Measurements from ENCODE around the gene TMEM120B. TPM values are rescaled to one million over a fixed set of nuclear protein-coding genes. Genes with fewer than 3 reads are reported as not detected.

The TMEM120B gene
- total RNA-seq, 1 experiment from 2014 or later = 20.5 TPM

- TF ChIP-seq POLR2AphosphoS5 (IDR thresholded peaks at IDR 0.05; ENCODE audit: low read depth, low read length) = 0 out of 2 replicates have a peak, but pooled peaks have one; percentile 39
- TF ChIP-seq EGR1 (IDR thresholded peaks at IDR 0.05; ENCODE audit: low read depth) = no peak
- no TSS peak for BruUV-seq (replicated peaks)
- no peak for DNase-seq (ENCODE audit: low read depth, low spot score)
- H3K9me2 ChIP-seq (ENCODE audit: insufficient read depth) = no peaks in the 10 kb centered on the region
- ATAC-seq = peak; percentile 23
- peaks cover 73 to 99% of the 10 kb centered on the region in 2 experiments for H3K4me1 ChIP-seq (ENCODE audit: control insufficient read depth in 1 of 2, insufficient read depth in 2 of 2, low read length in 2 of 2)
- H3K4me2 ChIP-seq (ENCODE audit: low read length) = peak overlapping the region; percentile 63
- no peaks in the 10 kb centered on the region for H3K27me3 ChIP-seq (ENCODE audit: insufficient read depth, low read length)
- RAD21 ChIA-PET (ENCODE audit: low non-redundant PET in 1 of 2, low total read pairs in 2 of 2, uncharacterized antibody in 2 of 2, unreplicated experiment in 2 of 2) = interaction anchor here in 1 of 2 experiments (0.7 kb wide), 1 partner anchor 388 kb away, joined by 3 read pairs; no protein-coding TSS in a partner anchor
- no peaks in the 10 kb centered on the region for H3K9me3 ChIP-seq (ENCODE audit: control insufficient read depth in 1 of 2, insufficient read depth in 1 of 2, low read depth in 1 of 2, low read length in 2 of 2)
- intact Hi-C loops (cut with micrococcal nuclease) = loop anchor here (2.0 kb wide), 1 partner anchor 101 kb away; the partner anchor contains the start of gene PSMD9
- POLR2A ChIA-PET = interaction anchor here (0.6 to 6.9 kb wide), 4 partner anchors 8 to 720 kb away, joined by 3 to 33 read pairs (median 4); partner anchors contain the start of gene RHOF
- H3K79me2 ChIP-seq (ENCODE audit: insufficient read depth, low read length) = peaks cover 83% of the 10 kb centered on the region
- CTCF ChIA-PET = interaction anchor here (1.0 to 3.8 kb wide), 4 partner anchors 8 to 235 kb away, joined by 3 to 44 read pairs (median 14); partner anchors contain the start of genes PSMD9 and RHOF
- peak overlapping the region; percentile 98 for H3K27ac ChIP-seq (ENCODE audit: low read depth, low read length)
- H4K20me1 ChIP-seq (ENCODE audit: insufficient read depth) = no peaks in the 10 kb centered on the region
- no peak overlapping the region for H2AFZ ChIP-seq (ENCODE audit: low read depth, low read length, poor library complexity, severe bottlenecking)
- peak overlapping the region; percentile 48 for H3K9ac ChIP-seq (ENCODE audit: low read length)
- H3K4me3 ChIP-seq (replicated peaks in 1 of 2; ENCODE audit: low read depth in 1 of 2, low read length in 2 of 2) = peak overlapping the region in 1 of 2 experiments; percentile 27; a peak in 1 of 4 replicates
- H3K36me3 ChIP-seq (ENCODE audit: control insufficient read depth in 1 of 2, insufficient read depth in 2 of 2, low read length in 2 of 2) = peaks cover 3 to 9% of the 10 kb centered on the region in 2 experiments; a peak in 1 of 4 replicates
Measured at GRCh38 chr12:121787063-121788025, 74.8 kb downstream of the TMEM120B start.

DNA sequence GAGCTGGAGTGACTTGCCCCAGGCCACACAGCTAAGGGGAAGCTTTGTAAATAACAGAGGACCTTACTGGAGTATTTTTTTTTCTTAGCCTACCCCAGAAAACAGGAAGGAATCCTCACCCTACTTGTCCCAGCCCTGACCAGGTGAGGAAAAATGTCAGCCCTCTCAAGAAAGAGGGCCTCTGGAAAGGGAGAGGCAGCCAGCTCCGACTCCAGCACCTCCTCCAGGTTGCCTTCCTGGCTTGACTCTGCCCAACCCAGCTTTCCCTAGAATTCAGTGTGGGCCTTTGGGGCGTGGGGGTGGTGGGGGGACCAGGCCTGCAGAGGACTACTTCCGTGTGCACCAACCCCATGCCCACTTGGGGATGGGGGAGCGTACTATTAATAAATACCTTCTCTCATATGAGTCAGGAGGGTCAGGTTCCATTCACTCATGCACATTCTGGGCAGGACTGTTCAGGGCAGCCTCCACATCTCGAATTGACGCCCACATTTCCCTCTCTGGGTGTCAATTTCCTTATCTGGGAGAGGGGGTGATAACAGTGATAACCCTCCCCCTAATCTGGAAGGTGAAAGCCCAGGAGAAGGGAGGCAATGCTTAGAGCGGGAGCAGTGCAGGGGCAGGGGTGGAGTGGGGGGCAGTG, 75.7 kb downstream of the TMEM120B start:
- Histone ChIP-seq H3K36me3 (ENCODE audit: control insufficient read depth in 1 of 2, insufficient read depth in 2 of 2, low read length in 2 of 2) (0 out of 4 replicates have a peak, but pooled peaks cover 2 to 9% of the 10 kb centered on the region in 2 experiments), H3K9ac (ENCODE audit: low read length) (peak overlapping the region; percentile 43), H3K27me3 (ENCODE audit: insufficient read depth, low read length) (no peaks in the 10 kb centered on the region), H3K4me1 (ENCODE audit: control insufficient read depth in 1 of 2, insufficient read depth in 2 of 2, low read length in 2 of 2) (peaks cover 74 to 95% of the 10 kb centered on the region in 2 experiments), H3K27ac (ENCODE audit: low read depth, low read length) (peak overlapping the region; percentile 98), H3K4me3 (replicated peaks in 1 of 2; ENCODE audit: low read depth in 1 of 2, low read length in 2 of 2) (no peak overlapping the region), H3K9me2 (ENCODE audit: insufficient read depth) (no peaks in the 10 kb centered on the region), H3K9me3 (ENCODE audit: control insufficient read depth in 1 of 2, insufficient read depth in 1 of 2, low read depth in 1 of 2, low read length in 2 of 2) (no peaks in the 10 kb centered on the region), H3K79me2 (ENCODE audit: insufficient read depth, low read length) (peaks cover 83% of the 10 kb centered on the region), H2AFZ (ENCODE audit: low read depth, low read length, poor library complexity, severe bottlenecking) (no peak overlapping the region), H3K4me2 (ENCODE audit: low read length) (peak overlapping the region; percentile 63), H4K20me1 (ENCODE audit: insufficient read depth) (no peaks in the 10 kb centered on the region)
- intact Hi-C loops (cut with micrococcal nuclease) = no loop called here
- BruUV-seq (replicated peaks) = no TSS peak
- ATAC-seq = no peak
- ChIA-PET RAD21 (ENCODE audit: low non-redundant PET in 1 of 2, low total read pairs in 2 of 2, uncharacterized antibody in 2 of 2, unreplicated experiment in 2 of 2) (no interaction called here), CTCF (interaction anchor here (1.0 to 3.4 kb wide), 3 partner anchors 12 to 236 kb away, joined by 3 to 20 read pairs (median 9); partner anchors contain the start of gene PSMD9), POLR2A (interaction anchor here (0.5 to 0.7 kb wide), 3 partner anchors 14 to 721 kb away, joined by 3 read pairs; no protein-coding TSS in a partner anchor)
- TF ChIP-seq TCF7L2 (IDR thresholded peaks at IDR 0.05; ENCODE audit: borderline replicate concordance, extremely low read depth, insufficient read depth, insufficient read length) = no peak
- no peak for TF ChIP-seq EGR1 (IDR thresholded peaks at IDR 0.05; ENCODE audit: low read depth)
- no peak for TF ChIP-seq YY1 (IDR thresholded peaks at IDR 0.05; ENCODE audit: extremely low read depth, insufficient replicate concordance, low read depth, low read length)
- TF ChIP-seq, protein P1, sequence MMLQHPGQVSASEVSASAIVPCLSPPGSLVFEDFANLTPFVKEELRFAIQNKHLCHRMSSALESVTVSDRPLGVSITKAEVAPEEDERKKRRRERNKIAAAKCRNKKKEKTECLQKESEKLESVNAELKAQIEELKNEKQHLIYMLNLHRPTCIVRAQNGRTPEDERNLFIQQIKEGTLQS (IDR thresholded peaks at IDR 0.05) = no peak
- no peak for TF ChIP-seq ZNF274 (IDR thresholded peaks at IDR 0.05; ENCODE audit: low read depth, low read length)
- TF ChIP-seq CEBPB (IDR thresholded peaks at IDR 0.05; ENCODE audit: low read depth) = no peak
- TF ChIP-seq CBX3 (IDR thresholded peaks at IDR 0.05; ENCODE audit: low read depth) = no peak
- no peak for DNase-seq (ENCODE audit: low read depth, low spot score)

Measured in HCT116 (cell line).